ENCODE measurements around the gene STOML2. TPM values are rescaled to one million over a fixed set of nuclear protein-coding genes. Genes with fewer than 3 reads are reported as not detected.

STOML2 gene
- total and polyA plus RNA-seq, 9 of the 15 experiments (the other 6 are each of a cell fraction or from before 2014, with no cell fraction given): 110 to 220 (median 174) TPM

DNA sequence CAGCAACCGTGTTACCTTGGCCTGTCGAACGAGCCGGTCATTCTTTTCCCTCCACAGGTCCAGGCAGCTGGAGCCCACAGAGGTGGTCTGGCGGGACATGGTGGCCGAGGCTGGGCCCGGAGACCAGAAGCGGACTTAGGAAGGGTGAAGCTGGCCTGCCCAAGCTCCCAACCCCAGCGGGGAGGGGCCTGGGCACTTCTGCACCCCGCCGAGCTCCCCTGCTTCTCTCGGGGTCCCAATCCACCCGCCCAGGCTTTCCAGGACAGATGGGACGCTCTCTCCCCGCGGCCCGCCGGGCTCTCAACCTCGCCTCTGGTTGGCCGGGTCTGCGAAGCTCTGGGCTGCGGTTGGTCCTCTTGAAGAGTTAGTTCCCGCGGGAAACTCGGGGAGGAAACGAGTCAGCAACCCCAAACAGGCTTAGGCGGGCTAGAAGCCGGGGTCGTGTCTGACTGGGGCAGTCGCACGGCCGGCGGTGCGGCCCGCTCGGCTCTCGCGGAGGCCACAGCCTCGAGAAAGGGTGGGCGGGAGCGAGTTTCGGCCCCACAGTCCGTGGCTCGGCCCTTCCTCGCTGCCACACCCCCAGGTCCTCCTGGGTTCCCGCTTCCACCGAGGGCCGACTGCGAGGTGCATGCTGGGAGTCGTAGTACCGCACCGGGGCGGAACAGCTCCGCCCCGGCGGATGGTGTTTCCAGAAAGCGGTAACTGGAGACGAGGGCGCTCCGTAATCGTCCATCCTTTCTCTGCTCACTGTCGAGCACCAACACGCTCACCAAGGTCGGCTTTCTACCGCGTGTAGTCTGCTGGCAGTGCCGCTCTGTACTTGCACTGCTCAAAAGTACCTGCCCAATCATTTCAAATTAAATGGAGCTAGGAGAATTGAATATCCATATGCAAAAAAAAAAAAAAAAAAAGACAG is 23.2 kb downstream of the STOML2 start, which contains the start of gene FANCG (continued):
- TF ChIP-seq, protein P1, sequence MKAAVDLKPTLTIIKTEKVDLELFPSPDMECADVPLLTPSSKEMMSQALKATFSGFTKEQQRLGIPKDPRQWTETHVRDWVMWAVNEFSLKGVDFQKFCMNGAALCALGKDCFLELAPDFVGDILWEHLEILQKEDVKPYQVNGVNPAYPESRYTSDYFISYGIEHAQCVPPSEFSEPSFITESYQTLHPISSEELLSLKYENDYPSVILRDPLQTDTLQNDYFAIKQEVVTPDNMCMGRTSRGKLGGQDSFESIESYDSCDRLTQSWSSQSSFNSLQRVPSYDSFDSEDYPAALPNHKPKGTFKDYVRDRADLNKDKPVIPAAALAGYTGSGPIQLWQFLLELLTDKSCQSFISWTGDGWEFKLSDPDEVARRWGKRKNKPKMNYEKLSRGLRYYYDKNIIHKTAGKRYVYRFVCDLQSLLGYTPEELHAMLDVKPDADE (conservative IDR thresholded peaks at IDR 0.05; ENCODE audit: control insufficient read depth, low read depth, low read length): peak; percentile 31; the same call in 1 of the 2 replicates
- no peak for TF ChIP-seq MCM7 (IDR thresholded peaks at IDR 0.05)
- TF ChIP-seq TEAD1 (CRISPR knock-in tag; IDR thresholded peaks at IDR 0.05): peak in 1 of 2 experiments; percentile 72; a peak in 1 of 4 replicates
- peak; percentile 42; the same call in 1 of the 2 replicates for TF ChIP-seq FOXP1 (CRISPR knock-in tag; IDR thresholded peaks at IDR 0.05)
- no peak for TF ChIP-seq ZNF764 (CRISPR knock-in tag; IDR thresholded peaks at IDR 0.05; ENCODE audit: low read depth)
- peak; percentile 72 for TF ChIP-seq SAP30 (IDR thresholded peaks at IDR 0.05; ENCODE audit: borderline replicate concordance, insufficient read depth, low read depth, low read length, poor library complexity, severe bottlenecking)
- no peak for TF ChIP-seq HNRNPLL (IDR thresholded peaks at IDR 0.05; ENCODE audit: low read depth, low read length, poor library complexity, severe bottlenecking)
- TF ChIP-seq GABPB1 (CRISPR knock-in tag; IDR thresholded peaks at IDR 0.05): peak; percentile 63; the same call in 1 of the 2 replicates
- peak; percentile 63; the same call in 1 of the 2 replicates for TF ChIP-seq CREM (IDR thresholded peaks at IDR 0.05; ENCODE audit: low read depth)
- peak; percentile 14; the same call in 1 of the 2 replicates for TF ChIP-seq ZNF445 (CRISPR knock-in tag; IDR thresholded peaks at IDR 0.05; ENCODE audit: low read depth)
- TF ChIP-seq NEUROD1 (IDR thresholded peaks at IDR 0.05; ENCODE audit: borderline replicate concordance, low read depth, low read length, partially characterized antibody): no peak
- TF ChIP-seq, protein P2, sequence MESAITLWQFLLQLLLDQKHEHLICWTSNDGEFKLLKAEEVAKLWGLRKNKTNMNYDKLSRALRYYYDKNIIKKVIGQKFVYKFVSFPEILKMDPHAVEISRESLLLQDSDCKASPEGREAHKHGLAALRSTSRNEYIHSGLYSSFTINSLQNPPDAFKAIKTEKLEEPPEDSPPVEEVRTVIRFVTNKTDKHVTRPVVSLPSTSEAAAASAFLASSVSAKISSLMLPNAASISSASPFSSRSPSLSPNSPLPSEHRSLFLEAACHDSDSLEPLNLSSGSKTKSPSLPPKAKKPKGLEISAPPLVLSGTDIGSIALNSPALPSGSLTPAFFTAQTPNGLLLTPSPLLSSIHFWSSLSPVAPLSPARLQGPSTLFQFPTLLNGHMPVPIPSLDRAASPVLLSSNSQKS (CRISPR knock-in tag; IDR thresholded peaks at IDR 0.05): no peak
- peak in 1 of 2 experiments; percentile 61; a peak in 1 of 4 replicates for TF ChIP-seq SIN3A (IDR thresholded peaks at IDR 0.05; ENCODE audit: borderline replicate concordance in 2 of 2, control insufficient read depth in 1 of 2, low read depth in 2 of 2, low read length in 2 of 2)
- peak in 1 of 2 experiments; percentile 73 for TF ChIP-seq AFF1 (IDR thresholded peaks at IDR 0.05; ENCODE audit: low read depth in 1 of 2, partially characterized antibody in 2 of 2)
- peak; percentile 75 for TF ChIP-seq POLR2A (conservative IDR thresholded peaks at IDR 0.05)
- TF ChIP-seq ZNF316 (IDR thresholded peaks at IDR 0.05): no peak
- no peak for TF ChIP-seq ZNF253 (CRISPR knock-in tag; conservative IDR thresholded peaks at IDR 0.05)
- peak; percentile 60 for TF ChIP-seq HMGN3 (IDR thresholded peaks at IDR 0.05; ENCODE audit: borderline replicate concordance, extremely low read depth, insufficient read length, low read depth, low read length)
- TF ChIP-seq TCF15 (CRISPR knock-in tag; IDR thresholded peaks at IDR 0.05): no peak
- TF ChIP-seq RB1 (IDR thresholded peaks at IDR 0.05; ENCODE audit: low read depth): peak; percentile 93
